ENCODE measurements around the gene ERGIC1.
A peak's percentile ranks its signal among the peaks of the same experiment; 100 is the strongest.

ERGIC1 gene

GRCh38 chr5:172952034-172952511 is 118.0 kb downstream of the ERGIC1 start:
- Histone ChIP-seq H3K27ac (ENCODE audit: low read length) (no peak overlapping the region), H3K4me1 (ENCODE audit: control insufficient read depth, low read depth, low read length) (no peaks in the 10 kb centered on the region), H3K9ac (ENCODE audit: low read length) (no peak overlapping the region)

GRCh38 chr5:172953776-172954675 is 120.0 kb downstream of the ERGIC1 start:
- Histone ChIP-seq H3K4me3 (ENCODE audit: low read length) (no peak overlapping the region), H3K27me3 (ENCODE audit: control insufficient read depth, insufficient read depth, low read length) (peaks cover 16% of the 10 kb centered on the region), H3K27ac (ENCODE audit: low read length) (no peak overlapping the region), H3K9ac (ENCODE audit: low read length) (no peak overlapping the region), H3K36me3 (ENCODE audit: control insufficient read depth, low read depth, low read length) (peaks cover 5% of the 10 kb centered on the region), H3K9me3 (ENCODE audit: control insufficient read depth, low read depth, low read length) (no peaks in the 10 kb centered on the region), H3K4me1 (ENCODE audit: control insufficient read depth, low read depth, low read length) (no peaks in the 10 kb centered on the region)

More at GRCh38 chr5:172952034-172952511, 118.0 kb downstream of the ERGIC1 start:
- H3K9me3 ChIP-seq (ENCODE audit: control insufficient read depth, low read depth, low read length): no peaks in the 10 kb centered on the region
- H3K4me3 ChIP-seq (ENCODE audit: low read length): no peak overlapping the region
- peaks cover 2% of the 10 kb centered on the region for H3K27me3 ChIP-seq (ENCODE audit: control insufficient read depth, insufficient read depth, low read length)
- H3K36me3 ChIP-seq (ENCODE audit: control insufficient read depth, low read depth, low read length): peaks cover 11% of the 10 kb centered on the region

- H3K4me3 ChIP-seq (ENCODE audit: low read length): no peak overlapping the region
- H3K9me3 ChIP-seq (ENCODE audit: control insufficient read depth, low read depth, low read length): no peaks in the 10 kb centered on the region
- H3K4me1 ChIP-seq (ENCODE audit: control insufficient read depth, low read depth, low read length): no peaks in the 10 kb centered on the region
- peaks cover 16% of the 10 kb centered on the region for H3K27me3 ChIP-seq (ENCODE audit: control insufficient read depth, insufficient read depth, low read length)
- H3K27ac ChIP-seq (ENCODE audit: low read length): no peak overlapping the region
- no peak overlapping the region for H3K9ac ChIP-seq (ENCODE audit: low read length)
- peaks cover 5% of the 10 kb centered on the region for H3K36me3 ChIP-seq (ENCODE audit: control insufficient read depth, low read depth, low read length)
These were observed 120.7 kb downstream of the ERGIC1 start for GRCh38 chr5:172954751-172955159.

- H3K27ac ChIP-seq (ENCODE audit: low read length): no peak overlapping the region
- peaks cover 16% of the 10 kb centered on the region for H3K27me3 ChIP-seq (ENCODE audit: control insufficient read depth, insufficient read depth, low read length)
- no peak overlapping the region for H3K4me3 ChIP-seq (ENCODE audit: low read length)
- H3K4me1 ChIP-seq (ENCODE audit: control insufficient read depth, low read depth, low read length): no peaks in the 10 kb centered on the region
- peaks cover 4% of the 10 kb centered on the region for H3K36me3 ChIP-seq (ENCODE audit: control insufficient read depth, low read depth, low read length)
- no peaks in the 10 kb centered on the region for H3K9me3 ChIP-seq (ENCODE audit: control insufficient read depth, low read depth, low read length)
- no peak overlapping the region for H3K9ac ChIP-seq (ENCODE audit: low read length)
These were observed 122.2 kb downstream of the ERGIC1 start for GRCh38 chr5:172956228-172956627.

- Histone ChIP-seq H3K4me3 (ENCODE audit: low read length) (no peak overlapping the region), H3K36me3 (ENCODE audit: control insufficient read depth, low read depth, low read length) (peaks cover 7% of the 10 kb centered on the region), H3K9me3 (ENCODE audit: control insufficient read depth, low read depth, low read length) (no peaks in the 10 kb centered on the region), H3K4me1 (ENCODE audit: control insufficient read depth, low read depth, low read length) (no peaks in the 10 kb centered on the region), H3K27ac (ENCODE audit: low read length) (no peak overlapping the region), H3K9ac (ENCODE audit: low read length) (no peak overlapping the region), H3K27me3 (ENCODE audit: control insufficient read depth, insufficient read depth, low read length) (peaks cover 16% of the 10 kb centered on the region)
These were observed 122.9 kb downstream of the ERGIC1 start for GRCh38 chr5:172956936-172957335.

GRCh38 chr5:172957458-172957857 is 123.4 kb downstream of the ERGIC1 start:
- Histone ChIP-seq H3K27ac (ENCODE audit: low read length) (no peak overlapping the region), H3K27me3 (ENCODE audit: control insufficient read depth, insufficient read depth, low read length) (peaks cover 16% of the 10 kb centered on the region), H3K4me1 (ENCODE audit: control insufficient read depth, low read depth, low read length) (no peaks in the 10 kb centered on the region), H3K9ac (ENCODE audit: low read length) (no peak overlapping the region), H3K4me3 (ENCODE audit: low read length) (no peak overlapping the region), H3K36me3 (ENCODE audit: control insufficient read depth, low read depth, low read length) (peaks cover 8% of the 10 kb centered on the region), H3K9me3 (ENCODE audit: control insufficient read depth, low read depth, low read length) (no peaks in the 10 kb centered on the region)

- peak overlapping the region; percentile 82 for H3K9ac ChIP-seq (ENCODE audit: low read length)
- peak overlapping the region; percentile 89 for H3K4me3 ChIP-seq (ENCODE audit: low read length)
- H3K4me1 ChIP-seq (ENCODE audit: control insufficient read depth, low read depth, low read length): no peaks in the 10 kb centered on the region
- H3K27me3 ChIP-seq (ENCODE audit: control insufficient read depth, insufficient read depth, low read length): peaks cover 16% of the 10 kb centered on the region
- H3K36me3 ChIP-seq (ENCODE audit: control insufficient read depth, low read depth, low read length): peaks cover 8% of the 10 kb centered on the region
- no peaks in the 10 kb centered on the region for H3K9me3 ChIP-seq (ENCODE audit: control insufficient read depth, low read depth, low read length)
- no peak overlapping the region for H3K27ac ChIP-seq (ENCODE audit: low read length)
These were observed 124.4 kb downstream of the ERGIC1 start for GRCh38 chr5:172958331-172959046.

GRCh38 chr5:172959824-172960799 is 126.1 kb downstream of the ERGIC1 start:
- H3K9ac ChIP-seq (ENCODE audit: low read length): peak overlapping the region; percentile 82
- peaks cover 8% of the 10 kb centered on the region for H3K36me3 ChIP-seq (ENCODE audit: control insufficient read depth, low read depth, low read length)
- H3K27ac ChIP-seq (ENCODE audit: low read length): no peak overlapping the region
- H3K27me3 ChIP-seq (ENCODE audit: control insufficient read depth, insufficient read depth, low read length): peaks cover 16% of the 10 kb centered on the region
- peak overlapping the region; percentile 89 for H3K4me3 ChIP-seq (ENCODE audit: low read length)
- no peaks in the 10 kb centered on the region for H3K9me3 ChIP-seq (ENCODE audit: control insufficient read depth, low read depth, low read length)
- no peaks in the 10 kb centered on the region for H3K4me1 ChIP-seq (ENCODE audit: control insufficient read depth, low read depth, low read length)

- Histone ChIP-seq H3K9me3 (ENCODE audit: control insufficient read depth, low read depth, low read length) (no peaks in the 10 kb centered on the region), H3K4me1 (ENCODE audit: control insufficient read depth, low read depth, low read length) (no peaks in the 10 kb centered on the region), H3K9ac (ENCODE audit: low read length) (no peak overlapping the region), H3K27ac (ENCODE audit: low read length) (no peak overlapping the region), H3K4me3 (ENCODE audit: low read length) (no peak overlapping the region), H3K27me3 (ENCODE audit: control insufficient read depth, insufficient read depth, low read length) (no peaks in the 10 kb centered on the region), H3K36me3 (ENCODE audit: control insufficient read depth, low read depth, low read length) (peaks cover 13% of the 10 kb centered on the region)
These were observed 135.9 kb downstream of the ERGIC1 start for GRCh38 chr5:172969921-172970320.

GRCh38 chr5:172971482-172971881 is 137.4 kb downstream of the ERGIC1 start:
- Histone ChIP-seq H3K4me3 (ENCODE audit: low read length) (no peak overlapping the region), H3K36me3 (ENCODE audit: control insufficient read depth, low read depth, low read length) (peaks cover 8% of the 10 kb centered on the region), H3K27me3 (ENCODE audit: control insufficient read depth, insufficient read depth, low read length) (no peaks in the 10 kb centered on the region), H3K9me3 (ENCODE audit: control insufficient read depth, low read depth, low read length) (no peaks in the 10 kb centered on the region), H3K4me1 (ENCODE audit: control insufficient read depth, low read depth, low read length) (no peaks in the 10 kb centered on the region), H3K9ac (ENCODE audit: low read length) (no peak overlapping the region), H3K27ac (ENCODE audit: low read length) (no peak overlapping the region)

- H3K9ac ChIP-seq (ENCODE audit: low read length): no peak overlapping the region
- H3K9me3 ChIP-seq (ENCODE audit: control insufficient read depth, low read depth, low read length): no peaks in the 10 kb centered on the region
- no peak overlapping the region for H3K4me3 ChIP-seq (ENCODE audit: low read length)
- H3K27ac ChIP-seq (ENCODE audit: low read length): no peak overlapping the region
- peaks cover 8% of the 10 kb centered on the region for H3K36me3 ChIP-seq (ENCODE audit: control insufficient read depth, low read depth, low read length)
- H3K27me3 ChIP-seq (ENCODE audit: control insufficient read depth, insufficient read depth, low read length): no peaks in the 10 kb centered on the region
- no peaks in the 10 kb centered on the region for H3K4me1 ChIP-seq (ENCODE audit: control insufficient read depth, low read depth, low read length)
These were observed 138.5 kb downstream of the ERGIC1 start for GRCh38 chr5:172972552-172972951.
